GM18870 (cell line): ENCODE measurements around the gene TGFBR3.

Source experiments
- ATAC-seq: cut with Tn5 transposase; IDR thresholded peaks from one replicate; pipeline ENCODE4 v1.9.1; 2021; ENCODE audit warnings: moderate library complexity; ENCODE audit not compliant: unreplicated experiment

The TGFBR3 gene

GRCh38 chr1:91885716-91886506, at the start of gene TGFBR3:
Gene TGFBR3, minus strand, starts transcription at chr1:91886151. Its CDS starts 24,620 bp downstream, at chr1:91861531.
- peak; percentile 44 for ATAC-seq

GRCh38 chr1:91929250-91929649, 43.3 kb upstream of the TGFBR3 start:
- no peak for ATAC-seq

- no peak for ATAC-seq
These were observed 42.1 kb upstream of the TGFBR3 start for GRCh38 chr1:91928026-91928425.

- no peak for ATAC-seq
These were observed 39.9 kb upstream of the TGFBR3 start for GRCh38 chr1:91925644-91926435.

GRCh38 chr1:91924146-91924545, 38.2 kb upstream of the TGFBR3 start:
- no peak for ATAC-seq

GRCh38 chr1:91919962-91920361, 34.0 kb upstream of the TGFBR3 start:
- ATAC-seq, result no peak

GRCh38 chr1:91916811-91917460, 31.0 kb upstream of the TGFBR3 start:
- no peak for ATAC-seq

GRCh38 chr1:91916046-91916445, 30.1 kb upstream of the TGFBR3 start:
- no peak for ATAC-seq

- ATAC-seq, result no peak
These were observed 27.1 kb upstream of the TGFBR3 start for GRCh38 chr1:91913018-91913417.

GRCh38 chr1:91912266-91912665, 26.3 kb upstream of the TGFBR3 start:
- no peak for ATAC-seq

- no peak for ATAC-seq
These were observed 15.3 kb upstream of the TGFBR3 start for GRCh38 chr1:91901231-91901630.

GRCh38 chr1:91900562-91900961, 14.6 kb upstream of the TGFBR3 start:
- no peak for ATAC-seq

- ATAC-seq, result no peak
These were observed 11.1 kb upstream of the TGFBR3 start for GRCh38 chr1:91897016-91897415.

GRCh38 chr1:91895832-91896556, 10.0 kb upstream of the TGFBR3 start:
- ATAC-seq, result no peak

- ATAC-seq, result no peak
These were observed 8.2 kb upstream of the TGFBR3 start for GRCh38 chr1:91894036-91894761.

- ATAC-seq, result no peak
These were observed 6.0 kb upstream of the TGFBR3 start for GRCh38 chr1:91891969-91892368.

- ATAC-seq, result no peak
These were observed 5.5 kb upstream of the TGFBR3 start for GRCh38 chr1:91891454-91891853.

GRCh38 chr1:91889717-91890459, 3.9 kb upstream of the TGFBR3 start:
- ATAC-seq, result no peak

GRCh38 chr1:91885213-91885715, 687 bp downstream of the TGFBR3 start:
- no peak for ATAC-seq
